Fibroblast of lung (primary cell): ENCODE data around the gene HMCN2. TPM values are rescaled to one million over a fixed set of nuclear protein-coding genes. Genes with fewer than 3 reads are reported as not detected.

ENCODE experiments used
- DNase-seq, 2 donors: peaks; one replicate each; pipeline versions ENCODE4 v3.0.0 to v3.0.0-alpha.2; 2010; ENCODE audit warnings: low read depth in 2 of 2
- H2AFZ ChIP-seq: 2 replicates; pipeline ENCODE4 v1.5.1; 2012; ENCODE audit warnings: low read length, control low read depth, inconsistent platforms
- H3K27ac ChIP-seq: 2 replicates; pipeline ENCODE4 v1.5.1; 2011; ENCODE audit warnings: low read length, control low read depth; ENCODE audit not compliant: insufficient read depth
- H3K27me3 ChIP-seq: 2 replicates; pipeline ENCODE4 v1.5.1; 2011; ENCODE audit warnings: mild to moderate bottlenecking, low read length; ENCODE audit not compliant: control insufficient read depth, insufficient read depth
- H3K36me3 ChIP-seq: 2 replicates; pipeline ENCODE4 v1.5.1; 2011; ENCODE audit warnings: low read length; ENCODE audit not compliant: control insufficient read depth, insufficient read depth
- H3K4me1 ChIP-seq: 2 replicates; pipeline ENCODE4 v1.5.1; 2011; ENCODE audit warnings: low read length; ENCODE audit not compliant: control insufficient read depth, insufficient read depth; ENCODE audit errors: extremely low read depth
- H3K4me2 ChIP-seq: 2 replicates; pipeline ENCODE4 v1.5.1; 2011; ENCODE audit warnings: low read length, control low read depth; ENCODE audit not compliant: insufficient read depth; ENCODE audit errors: extremely low read depth
- H3K4me3 ChIP-seq, 4 experiments: fragments of 200-600 bp in 1 of 4; sonication (generic) in 1 of 4; replicated peaks in 1 of 4; 2 replicates each; pipeline ENCODE4 v1.5.1; 2011 to 2016; ENCODE audit warnings: low read length in 4 of 4, low read depth in 3 of 4, mild to moderate bottlenecking in 3 of 4, control low read depth in 2 of 4, inconsistent platforms in 1 of 4, mixed read lengths in 1 of 4; ENCODE audit not compliant: insufficient read depth in 1 of 4; ENCODE audit errors: control extremely low read depth in 1 of 4
- H3K79me2 ChIP-seq: 2 replicates; pipeline ENCODE4 v1.5.1; 2012; ENCODE audit warnings: mild to moderate bottlenecking, low read length, inconsistent platforms; ENCODE audit not compliant: control insufficient read depth, insufficient read depth
- H3K9ac ChIP-seq: 2 replicates; pipeline ENCODE4 v1.5.1; 2011; ENCODE audit warnings: mild to moderate bottlenecking, low read length, control low read depth; ENCODE audit not compliant: insufficient read depth
- H3K9me3 ChIP-seq: 2 replicates; pipeline ENCODE4 v1.5.1; 2012; ENCODE audit warnings: low read depth, low read length; ENCODE audit not compliant: control insufficient read depth, insufficient read depth
- H4K20me1 ChIP-seq: 2 replicates; pipeline ENCODE4 v1.5.1; 2011; ENCODE audit warnings: low read length; ENCODE audit not compliant: control insufficient read depth, insufficient read depth; ENCODE audit errors: extremely low read depth
- CTCF ChIP-seq, 2 donors: IDR thresholded peaks in 1 of 2; conservative IDR thresholded peaks in 1 of 2; 1 replicate in 1 of 2; 2 replicates in 1 of 2; pipeline ENCODE4 v1.5.1; 2011 to 2012; ENCODE audit warnings: low read length in 2 of 2, control low read depth in 1 of 2, inconsistent platforms in 1 of 2, low read depth in 1 of 2, mild to moderate bottlenecking in 1 of 2
- EZH2 ChIP-seq: IDR thresholded peaks from 2 replicates; pipeline ENCODE4 v1.5.1; 2012; ENCODE audit warnings: low read length, control low read depth, mild to moderate bottlenecking; ENCODE audit errors: missing control alignments
- polyA plus RNA-seq, 2 donors: library from polyadenylated mRNA; depleted of rRNA in 1 of 2; stranded (reverse) in 1 of 2; unstranded in 1 of 2; fragments of >200 nt; gene quantifications; 2 replicates each; pipeline ENCODE4 v1.2.1, GENCODE V29; 2011 to 2012; ENCODE audit warnings: missing spikeins in 1 of 2
- total RNA-seq: library from RNA; depleted of rRNA; stranded (reverse); fragments of >200 nt; gene quantifications from 2 replicates; pipeline ENCODE4 v1.2.1, GENCODE V29; 2014

The HMCN2 gene
- total and polyA plus RNA-seq, 2 donors (not counting 1 experiment from before 2014, with no cell fraction given), result under 0.01 TPM; not detected in 1

- H3K9me3 ChIP-seq, result no peaks in the 10 kb centered on the region
- no peaks in the 10 kb centered on the region for H4K20me1 ChIP-seq
- H3K4me1 ChIP-seq, result peaks cover 7% of the 10 kb centered on the region
- no peak overlapping the region for H3K4me3 ChIP-seq
- H2AFZ ChIP-seq, result no peak overlapping the region
- H3K79me2 ChIP-seq, result no peaks in the 10 kb centered on the region
- H3K27ac ChIP-seq, result no peak overlapping the region
- H3K27me3 ChIP-seq, result no peaks in the 10 kb centered on the region
- H3K9ac ChIP-seq, result no peak overlapping the region
- no peak for TF ChIP-seq EZH2
- TF ChIP-seq CTCF (conservative IDR thresholded peaks at IDR 0.05 in 1 of 2, IDR thresholded peaks at IDR 0.05 in 1 of 2; ENCODE audit: low read depth in 1 of 2, low read length in 2 of 2), result no peak
- H3K36me3 ChIP-seq, result peaks cover 9% of the 10 kb centered on the region
- no peak for DNase-seq
- H3K4me2 ChIP-seq, result no peak overlapping the region
Measured at GRCh38 chr9:130236436-130236985, 29.0 kb upstream of the HMCN2 start.

- H3K9ac ChIP-seq, result no peak overlapping the region
- no peak overlapping the region for H3K4me3 ChIP-seq
- no peaks in the 10 kb centered on the region for H3K9me3 ChIP-seq
- H3K4me1 ChIP-seq, result peaks cover 7% of the 10 kb centered on the region
- no peak overlapping the region for H2AFZ ChIP-seq
- no peaks in the 10 kb centered on the region for H3K79me2 ChIP-seq
- no peak overlapping the region for H3K4me2 ChIP-seq
- H3K27me3 ChIP-seq, result no peaks in the 10 kb centered on the region
- H3K36me3 ChIP-seq, result peaks cover 9% of the 10 kb centered on the region
- TF ChIP-seq EZH2, result no peak
- no peak for TF ChIP-seq CTCF (conservative IDR thresholded peaks at IDR 0.05 in 1 of 2, IDR thresholded peaks at IDR 0.05 in 1 of 2; ENCODE audit: low read depth in 1 of 2, low read length in 2 of 2)
- DNase-seq, result no peak
- no peaks in the 10 kb centered on the region for H4K20me1 ChIP-seq
- H3K27ac ChIP-seq, result no peak overlapping the region
Measured at GRCh38 chr9:130237076-130237475, 28.5 kb upstream of the HMCN2 start.

GRCh38 chr9:130237763-130238524, 27.6 kb upstream of the HMCN2 start:
- DNase-seq, result no peak
- Histone ChIP-seq H3K4me2 (no peak overlapping the region), H3K27me3 (no peaks in the 10 kb centered on the region), H2AFZ (no peak overlapping the region), H4K20me1 (no peaks in the 10 kb centered on the region), H3K36me3 (peaks cover 6% of the 10 kb centered on the region), H3K4me1 (peaks cover 7% of the 10 kb centered on the region), H3K9me3 (no peaks in the 10 kb centered on the region), H3K79me2 (no peaks in the 10 kb centered on the region), H3K27ac (no peak overlapping the region), H3K4me3 (no peak overlapping the region), H3K9ac (no peak overlapping the region)
- TF ChIP-seq CTCF (conservative IDR thresholded peaks at IDR 0.05 in 1 of 2, IDR thresholded peaks at IDR 0.05 in 1 of 2; ENCODE audit: low read depth in 1 of 2, low read length in 2 of 2) (no peak), EZH2 (no peak)
